Measurements from ENCODE around the gene LRRC55.
"Not testable (repeated sequence)": the region's sequence is repeated elsewhere in the genome, so short reads cannot be mapped to it uniquely, and the experiment has no call there.

LRRC55 gene

DNA sequence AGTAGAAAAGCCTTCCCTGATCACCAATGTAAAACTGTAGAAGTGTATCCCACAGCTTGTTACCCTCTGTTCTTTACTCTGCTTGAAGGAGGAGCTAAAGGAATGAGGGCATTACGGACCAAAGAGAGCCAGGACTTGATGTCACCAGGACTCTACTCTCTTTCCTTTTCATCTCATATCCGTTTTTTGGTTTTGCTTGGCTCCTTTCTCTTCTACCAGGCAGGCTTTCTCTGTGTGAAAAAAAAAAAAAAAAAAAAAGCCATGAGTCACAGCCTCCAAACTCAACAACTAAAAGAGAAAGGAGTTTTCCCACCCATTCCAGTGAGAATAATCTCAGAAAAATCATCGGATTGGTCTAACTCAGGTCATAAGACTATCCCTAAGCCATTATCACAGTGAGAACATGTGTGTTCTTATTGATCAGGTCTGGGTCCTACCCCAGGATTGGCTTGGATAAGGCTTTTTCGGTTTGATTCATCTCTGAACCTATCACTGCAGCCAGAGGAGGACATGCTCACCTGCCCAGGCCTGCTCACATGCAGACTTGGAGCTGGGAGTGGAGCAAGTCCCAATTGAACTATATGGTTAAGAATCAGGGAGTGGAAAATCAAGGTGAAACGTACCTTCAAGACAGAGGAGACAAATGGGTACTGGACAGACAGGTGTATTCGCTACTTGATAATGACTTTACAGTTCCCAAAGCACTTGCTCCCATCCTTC lies 19.4 kb upstream of the LRRC55 start:
- no peak for DNase-seq

DNA sequence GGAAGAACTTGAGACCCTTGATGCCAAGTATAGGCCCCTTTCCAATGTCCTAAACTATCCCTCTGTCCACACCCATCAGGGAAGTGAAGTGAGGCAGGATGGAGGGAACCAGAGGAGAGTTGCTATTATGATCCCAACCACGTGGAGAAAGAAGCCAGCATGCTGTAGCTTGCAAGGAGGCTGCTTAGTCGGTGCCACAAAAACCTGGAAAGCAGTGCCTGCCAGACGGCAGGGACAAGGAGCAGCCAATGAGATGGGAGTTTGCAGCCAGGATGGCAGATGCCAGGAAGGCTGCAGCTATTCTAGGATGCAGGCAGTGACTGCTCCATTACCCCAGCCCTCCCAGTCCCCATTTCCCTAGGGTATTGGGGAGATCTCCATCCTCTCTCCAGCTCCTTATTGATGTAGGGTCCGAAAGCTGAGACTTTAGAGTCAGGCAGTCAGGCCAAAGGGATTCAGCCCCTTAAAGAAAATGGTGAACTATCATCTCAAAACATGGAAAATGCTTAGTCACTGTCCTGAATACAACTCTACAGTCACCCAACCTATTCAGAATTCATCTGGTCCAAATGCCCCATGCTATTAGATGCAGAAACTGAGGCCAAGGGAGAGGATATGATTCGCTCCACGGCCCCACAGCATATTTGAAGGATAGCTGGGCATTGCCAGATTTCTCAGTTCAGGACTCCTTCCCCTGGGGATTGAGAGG lies 18.4 kb upstream of the LRRC55 start:
- no peak for DNase-seq

DNA sequence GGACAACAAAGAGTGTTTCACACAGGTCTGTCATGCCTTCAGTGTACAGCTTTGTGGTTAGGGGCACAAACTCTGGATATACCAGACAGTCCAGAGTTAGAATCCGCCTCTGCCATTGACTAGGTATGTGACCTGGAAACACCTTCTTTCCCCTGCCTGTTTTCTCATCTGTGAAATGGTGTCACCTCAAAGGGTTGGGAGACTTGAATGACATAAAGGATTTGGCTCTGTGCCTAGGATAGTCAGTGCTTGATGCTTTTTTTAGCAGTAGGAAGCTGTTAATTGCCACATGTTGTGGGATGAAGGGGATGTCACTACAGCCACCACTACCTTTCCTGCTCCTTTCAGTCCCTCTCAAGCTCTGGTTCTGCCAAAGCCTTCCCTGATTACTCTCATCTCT lies 17.4 kb upstream of the LRRC55 start:
- DNase-seq, result no peak

DNA sequence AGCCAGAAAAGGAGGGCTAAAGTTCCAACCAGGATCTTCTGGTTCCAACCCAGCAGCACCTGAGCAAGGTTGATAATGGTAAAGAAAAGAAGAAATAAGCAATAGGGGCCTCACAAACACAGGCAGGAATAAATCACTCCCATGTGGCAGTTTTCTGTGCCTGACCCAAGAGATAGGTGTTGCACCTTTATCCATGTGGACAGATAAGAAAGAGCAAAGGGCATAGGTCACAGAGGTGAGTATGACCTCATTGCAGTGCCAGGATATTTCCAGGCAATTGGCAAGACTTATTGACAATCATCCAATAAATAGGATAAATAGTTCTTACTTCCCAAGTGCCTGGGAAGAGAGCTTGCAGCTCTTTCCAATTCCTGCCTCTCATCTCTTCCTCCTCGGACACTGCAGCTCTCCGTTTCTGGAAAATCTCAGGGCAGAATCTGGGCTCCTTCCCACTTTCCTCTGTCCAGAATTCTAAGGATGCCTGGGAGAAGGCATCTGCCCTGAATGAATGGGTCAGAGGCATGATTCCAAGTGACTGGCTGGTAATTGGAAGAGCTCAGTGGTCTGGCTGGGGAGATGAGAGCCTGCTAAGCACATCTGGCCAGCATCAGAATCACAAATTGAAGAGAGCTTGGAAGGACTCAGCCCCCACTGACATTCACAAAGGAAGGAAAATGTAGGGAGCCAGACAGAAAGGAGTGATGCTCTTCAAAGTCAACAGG lies 14.5 kb upstream of the LRRC55 start:
- DNase-seq, result no peak

DNA sequence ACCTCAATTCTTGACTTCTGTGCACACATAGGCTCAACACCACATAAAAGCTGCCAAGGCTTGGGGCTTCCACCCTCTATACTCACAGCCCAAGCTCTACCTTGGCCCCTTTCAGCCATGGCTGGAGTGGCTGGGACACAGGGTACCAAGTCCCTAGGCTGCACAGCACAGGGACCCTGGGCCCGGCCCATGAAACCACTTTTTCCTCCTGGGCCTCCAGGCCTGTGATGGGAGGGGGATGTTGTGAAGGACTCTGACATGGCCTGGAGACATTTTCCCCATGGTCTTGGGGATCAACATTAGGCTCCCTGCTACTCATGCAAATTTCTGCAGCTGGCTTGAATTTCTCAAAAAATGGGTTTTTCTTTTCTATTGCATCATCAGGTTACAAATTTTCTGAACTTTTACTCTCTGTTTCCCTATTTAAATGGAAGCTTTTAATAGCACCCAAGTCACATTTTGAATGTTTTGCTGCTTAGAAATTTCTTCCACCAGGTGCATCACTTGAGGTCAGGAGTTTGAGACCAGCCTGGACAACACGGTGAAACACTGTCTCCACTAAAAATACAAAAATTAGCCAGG lies 11.9 kb upstream of the LRRC55 start:
- DNase-seq, result not testable (repeated sequence)

DNA sequence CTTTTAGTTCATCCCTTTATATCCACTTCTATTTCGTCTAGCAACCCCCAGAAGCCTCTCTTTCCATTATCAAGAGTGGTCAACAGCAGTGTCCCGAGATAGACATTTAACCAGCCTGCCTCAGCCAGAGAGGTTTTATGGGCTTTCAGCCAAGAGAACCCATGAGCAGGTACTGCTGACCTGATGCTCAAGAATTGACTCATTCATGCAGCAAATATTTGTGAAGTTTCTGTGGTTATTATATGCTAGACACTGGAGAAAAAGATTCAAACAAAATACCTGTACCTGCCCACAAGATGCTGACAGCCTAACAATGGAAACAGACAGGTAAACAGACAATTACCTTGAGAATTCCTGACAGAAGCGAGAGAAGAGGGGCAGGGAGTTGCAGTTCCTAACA lies 9.7 kb upstream of the LRRC55 start:
- no peak for DNase-seq

DNA sequence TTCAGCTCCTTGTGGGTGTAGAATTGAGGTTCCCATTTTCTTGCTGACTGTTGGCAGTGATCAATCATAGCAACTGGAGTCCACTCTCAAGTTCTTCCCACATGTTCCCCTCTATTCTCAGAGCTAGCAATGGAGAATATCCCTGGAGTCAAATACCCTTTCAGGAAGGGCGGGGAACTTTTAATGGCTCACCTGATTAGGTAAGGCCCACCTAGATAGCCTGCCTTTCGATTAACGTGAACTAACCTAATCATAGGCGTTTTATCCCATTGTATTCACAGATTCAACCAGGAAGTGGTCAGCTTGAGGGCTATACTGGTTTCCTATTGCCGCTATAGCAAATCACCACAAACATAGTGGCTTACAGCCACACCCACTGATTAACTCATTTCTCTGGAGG lies 7.1 kb upstream of the LRRC55 start:
- DNase-seq, result no peak

DNA sequence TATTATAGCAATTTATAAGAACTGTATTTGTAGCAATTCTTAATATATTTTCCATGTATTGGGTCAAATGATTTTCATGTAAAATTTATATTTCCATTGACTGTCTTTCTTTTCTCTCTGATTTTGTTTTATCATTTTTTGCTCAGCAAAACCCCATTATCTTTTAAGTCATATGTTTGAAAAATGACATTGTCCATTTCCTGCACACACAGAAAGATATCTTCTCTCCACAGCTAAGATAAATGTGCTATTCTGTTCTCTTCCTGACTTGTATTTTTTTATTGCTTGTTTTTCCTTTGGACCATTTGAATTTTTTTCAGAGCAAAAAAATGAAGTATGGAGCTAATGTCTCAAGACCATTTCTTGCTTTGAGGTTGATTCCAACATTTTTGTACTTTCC lies 6.3 kb upstream of the LRRC55 start:
- DNase-seq, result no peak

DNA sequence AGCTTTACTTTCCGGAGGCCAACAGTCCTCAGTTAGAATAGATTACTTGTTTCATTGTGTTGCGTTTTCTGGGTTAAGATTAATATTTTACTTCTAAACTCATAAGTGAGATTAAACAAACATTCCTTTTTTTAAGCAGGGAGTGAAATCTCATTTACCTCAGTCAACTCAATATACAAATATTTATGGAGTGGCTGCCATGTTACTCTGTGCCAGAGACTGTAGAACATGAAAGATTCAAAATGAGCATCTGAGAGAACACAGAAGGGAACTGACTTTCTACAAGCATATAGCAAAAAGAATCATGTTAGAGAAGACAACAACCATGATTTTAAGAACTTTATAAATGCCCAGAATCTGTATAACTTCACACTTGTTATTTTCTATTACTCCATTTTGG lies 3.4 kb upstream of the LRRC55 start:
- DNase-seq, result no peak

DNA sequence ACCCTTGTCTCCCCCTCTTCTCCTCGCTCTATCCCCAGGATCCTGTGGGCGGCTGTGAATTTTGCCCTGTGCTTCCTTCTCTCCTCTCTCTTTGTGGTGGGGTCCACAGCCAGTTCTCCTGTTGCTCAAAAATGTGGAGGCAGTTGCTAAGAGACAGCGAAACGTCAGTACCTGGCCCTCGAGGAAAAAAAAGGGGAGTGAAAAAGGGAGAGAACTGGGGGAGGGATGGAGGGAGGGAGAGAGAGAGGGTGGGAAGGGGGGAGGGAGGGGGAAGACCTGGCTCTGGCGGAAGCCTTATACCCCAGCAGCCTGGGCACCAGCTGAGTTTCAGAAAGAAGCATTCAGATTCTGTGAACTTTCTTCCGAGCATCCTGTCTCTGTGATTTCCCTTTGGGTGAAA lies 2.1 kb upstream of the LRRC55 start:
- no peak for DNase-seq

DNA sequence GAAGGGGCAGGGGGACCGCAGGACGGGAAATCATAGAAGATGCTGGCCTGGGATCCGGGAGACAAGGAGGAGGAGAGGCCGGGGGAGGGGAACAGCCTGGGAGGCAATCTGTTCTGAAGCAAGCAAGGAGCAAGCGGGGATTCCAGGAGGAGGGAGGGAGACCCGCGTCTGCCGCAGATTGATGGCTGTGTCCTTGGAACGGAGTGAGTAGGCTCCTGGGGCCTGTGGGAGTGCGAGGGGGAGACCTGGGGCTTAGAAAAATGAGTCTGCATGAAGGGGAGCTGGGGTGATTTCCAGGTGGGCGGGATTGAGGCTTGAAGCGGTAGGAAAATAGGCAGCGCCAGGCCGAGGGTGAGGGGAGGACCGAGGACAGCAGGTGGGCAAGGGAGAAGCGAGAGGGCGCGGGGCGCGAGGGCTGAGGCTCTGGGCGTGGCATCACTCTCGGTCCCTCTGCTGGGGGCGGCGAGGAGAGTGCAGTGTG lies 1.6 kb upstream of the LRRC55 start:
- DNase-seq, result no peak

DNA sequence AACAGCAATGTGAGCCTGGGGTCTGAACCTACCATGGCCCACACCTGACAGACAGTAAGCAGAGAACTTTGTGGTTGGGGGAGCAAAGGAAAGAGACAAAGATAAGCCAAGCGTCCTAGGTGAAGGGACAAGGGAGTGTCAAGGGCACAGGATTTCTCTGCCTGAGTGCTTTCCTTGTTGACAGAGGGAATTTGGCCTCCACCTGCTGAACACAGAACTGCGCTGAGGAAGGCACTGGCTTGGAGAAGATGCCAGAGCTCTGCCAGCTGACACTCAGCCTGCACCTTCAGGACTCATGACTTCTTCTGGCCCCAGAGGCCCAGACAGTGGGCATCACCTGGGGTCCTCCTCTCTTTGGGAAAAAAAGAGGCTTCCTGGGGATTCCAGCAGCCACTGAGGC lies 789 bp upstream of the LRRC55 start:
- DNase-seq, result no peak

DNA sequence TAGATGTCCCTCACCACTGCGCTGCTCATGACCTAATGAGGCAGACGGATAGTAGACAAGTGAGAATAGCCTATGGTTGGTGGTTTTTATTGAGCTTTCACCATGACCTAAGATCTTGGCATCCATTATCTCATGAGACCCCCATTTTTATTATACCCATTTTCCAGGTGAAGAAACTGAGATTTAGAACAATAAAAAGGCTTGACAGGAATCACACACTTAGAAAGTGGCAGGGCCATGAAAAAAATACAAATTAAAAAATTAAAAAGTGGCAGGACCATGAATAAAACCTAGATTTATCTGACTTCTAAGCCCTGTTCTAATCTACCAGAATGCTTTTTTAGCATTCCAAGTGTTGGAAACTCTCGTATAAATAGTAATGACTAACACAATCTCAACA lies 1.1 kb downstream of the LRRC55 start:
- DNase-seq, result no peak

DNA sequence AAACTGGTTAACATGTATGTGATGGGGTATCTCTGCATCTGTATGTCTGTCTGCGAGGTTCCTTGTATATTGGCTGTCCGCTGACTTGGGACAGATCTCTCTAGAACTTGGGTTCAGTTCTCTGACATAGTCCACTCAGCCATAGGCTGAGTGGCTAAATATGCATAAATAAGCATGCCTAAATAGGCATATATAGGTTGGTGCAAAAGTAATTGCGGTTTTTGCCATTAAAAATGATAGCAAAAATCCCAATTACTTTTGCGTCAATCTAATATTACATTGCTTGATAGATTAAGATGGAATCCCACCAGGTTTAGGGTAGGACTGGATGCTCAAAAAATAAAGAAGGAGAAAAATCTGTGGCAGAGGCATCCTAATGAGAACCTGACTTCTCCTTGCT lies 8.8 kb downstream of the LRRC55 start:
- DNase-seq, result no peak

DNA sequence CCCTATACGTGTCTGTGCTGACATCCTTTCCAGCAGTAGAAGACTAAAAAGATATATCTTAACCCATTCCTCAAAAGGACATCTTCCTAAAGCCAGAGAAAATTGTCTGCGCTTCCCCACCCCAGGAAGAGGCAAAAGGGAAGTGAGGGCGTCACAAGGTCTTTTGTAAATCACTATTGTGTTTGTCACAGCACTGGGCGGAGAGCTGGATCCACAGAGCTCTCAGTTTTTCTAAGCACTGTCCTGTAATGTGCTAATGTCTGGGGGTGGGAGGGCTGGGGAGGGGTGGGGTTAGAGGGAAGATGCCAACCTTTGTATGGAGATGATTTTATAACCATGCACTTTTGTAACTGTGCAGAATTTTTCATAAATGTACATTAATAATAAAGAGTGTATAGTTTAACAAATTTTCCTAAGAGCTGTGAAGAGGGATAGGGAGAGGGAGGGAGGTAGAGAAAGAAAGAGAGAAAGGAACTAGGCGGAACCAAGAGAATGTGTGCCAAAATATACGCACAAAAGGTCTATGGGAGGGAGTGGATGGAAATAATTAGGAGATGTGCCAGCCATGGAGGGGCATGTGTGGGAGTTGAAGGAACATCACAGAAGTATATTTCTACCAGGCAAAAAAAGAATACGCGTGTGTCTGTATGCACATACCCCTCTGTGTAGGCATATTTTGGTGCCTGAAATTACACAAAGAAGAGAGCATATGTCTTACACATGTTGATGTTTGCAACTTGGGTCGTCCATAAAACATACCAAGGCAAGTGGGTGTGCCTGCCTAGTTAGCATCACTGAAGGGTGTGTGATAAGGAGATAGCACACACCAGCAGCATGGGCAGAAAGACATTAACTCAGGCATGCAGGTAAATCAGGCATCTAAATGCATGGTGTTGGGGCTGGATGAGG lies 9.8 kb downstream of the LRRC55 start:
- no peak for DNase-seq

DNA sequence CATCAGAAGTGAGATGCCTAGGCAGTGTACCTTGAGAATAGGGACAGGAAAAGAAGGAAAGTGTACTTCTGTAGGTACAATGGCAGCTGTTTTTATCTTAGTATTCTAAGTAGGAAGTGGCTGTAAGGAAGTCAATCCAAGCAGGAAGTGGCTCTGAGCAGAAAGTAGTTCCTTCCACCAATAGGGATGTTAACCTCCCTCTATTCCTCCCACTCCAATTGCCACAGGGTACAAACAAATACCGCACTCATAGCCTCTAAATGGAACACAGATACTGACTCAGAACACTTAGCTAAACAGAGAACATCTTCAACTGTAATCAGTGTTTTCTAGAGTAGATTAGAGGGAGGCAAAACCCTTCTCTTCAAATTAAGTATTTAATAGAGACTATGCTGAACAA lies 10.6 kb downstream of the LRRC55 start:
- no peak for DNase-seq

DNA sequence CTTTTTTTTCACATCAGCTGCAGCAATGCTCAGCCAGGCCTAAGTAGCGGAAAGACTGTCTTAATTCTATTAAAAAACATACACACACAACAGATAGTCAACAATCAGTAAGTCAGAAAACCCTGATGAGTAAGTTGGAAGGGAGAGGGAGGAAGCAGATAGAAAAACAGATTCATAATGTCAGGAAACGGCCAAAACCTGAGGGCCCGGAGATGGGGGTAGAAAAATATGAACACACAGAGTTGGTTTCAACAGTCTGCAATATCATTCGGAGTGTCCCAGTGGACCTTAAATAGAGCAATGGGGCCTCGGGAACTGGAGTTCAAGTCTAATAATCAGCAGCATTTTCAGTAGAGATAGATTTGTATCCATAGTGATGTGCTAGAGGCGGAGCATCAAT lies 14.8 kb downstream of the LRRC55 start:
- DNase-seq, result no peak

DNA sequence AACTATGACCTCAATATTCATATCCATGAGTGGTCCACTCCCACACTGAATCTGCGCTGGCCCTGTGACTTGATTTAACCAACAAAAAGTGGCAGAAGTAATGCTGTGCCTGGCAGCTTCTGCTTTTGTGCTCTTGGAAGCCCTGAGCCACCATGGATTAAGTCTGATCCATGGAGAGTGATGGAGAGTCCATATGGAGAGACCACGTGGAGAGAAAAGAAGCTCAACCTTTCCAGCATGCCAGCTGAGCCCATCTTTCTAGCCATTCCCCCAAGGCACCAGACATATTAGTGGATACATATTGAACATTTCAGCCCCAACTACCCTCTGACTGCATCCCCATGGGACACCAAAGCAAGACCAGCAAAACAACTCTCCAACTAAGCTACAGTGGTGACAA lies 16.0 kb downstream of the LRRC55 start:
- no peak for DNase-seq

DNA sequence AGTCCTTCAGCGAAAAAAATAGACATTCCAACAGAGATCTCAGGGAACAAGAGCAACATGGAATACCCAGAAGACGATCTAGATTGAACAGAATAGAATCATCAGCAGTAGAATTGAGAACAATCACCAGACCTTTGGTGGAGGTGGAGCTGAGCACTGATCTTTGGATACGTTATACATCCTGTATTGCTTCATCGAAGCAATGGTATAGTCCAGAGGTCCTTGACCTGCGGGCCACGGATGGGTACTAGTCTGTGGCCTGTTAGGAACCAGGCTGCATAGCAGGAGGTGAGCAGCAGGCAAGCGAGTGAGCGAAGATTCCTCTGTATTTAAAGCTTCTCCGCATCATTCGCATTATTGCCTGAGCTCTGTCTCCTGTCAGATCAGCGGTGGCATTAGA lies 17.6 kb downstream of the LRRC55 start:
- DNase-seq, result no peak

DNA sequence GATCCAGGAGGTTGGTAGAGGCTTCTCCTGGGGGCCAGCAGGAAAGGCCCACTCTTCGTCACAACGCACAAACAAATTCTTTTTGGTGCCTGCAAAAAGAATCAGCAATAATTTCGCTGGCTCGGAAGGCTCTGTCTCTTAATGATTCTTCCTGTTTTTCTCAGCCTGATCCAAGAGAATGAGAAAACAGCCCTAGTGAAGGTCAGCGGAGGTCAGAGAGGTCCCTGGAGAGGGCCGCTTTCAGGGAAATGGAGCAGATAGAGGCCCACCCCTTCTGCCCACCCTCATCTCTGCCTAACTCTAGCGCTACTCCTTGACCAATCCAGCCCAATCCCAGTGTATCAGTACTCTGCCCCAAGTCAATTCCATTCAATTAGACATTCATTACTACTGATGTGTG lies 19.2 kb downstream of the LRRC55 start:
- no peak for DNase-seq

DNA sequence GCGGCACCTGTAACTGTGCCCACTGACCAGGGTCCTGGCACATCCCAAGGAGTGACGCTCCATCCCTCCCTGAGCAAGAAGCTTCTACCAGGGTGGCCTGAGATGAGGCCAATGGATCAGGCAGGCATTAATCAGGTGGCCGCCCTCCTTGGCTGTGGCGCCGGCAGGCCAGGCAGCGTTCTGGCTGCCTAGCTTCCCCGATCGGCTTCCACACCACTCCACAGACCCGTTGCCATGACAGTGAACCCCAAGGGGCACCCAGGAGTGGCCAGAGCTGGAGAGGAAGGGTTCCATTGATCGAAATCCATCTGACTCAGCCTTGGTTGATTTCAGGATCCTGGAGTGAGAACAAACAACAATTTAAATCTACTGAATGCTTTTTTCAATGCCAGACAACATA lies 20.5 kb downstream of the LRRC55 start:
- no peak for DNase-seq

DNA sequence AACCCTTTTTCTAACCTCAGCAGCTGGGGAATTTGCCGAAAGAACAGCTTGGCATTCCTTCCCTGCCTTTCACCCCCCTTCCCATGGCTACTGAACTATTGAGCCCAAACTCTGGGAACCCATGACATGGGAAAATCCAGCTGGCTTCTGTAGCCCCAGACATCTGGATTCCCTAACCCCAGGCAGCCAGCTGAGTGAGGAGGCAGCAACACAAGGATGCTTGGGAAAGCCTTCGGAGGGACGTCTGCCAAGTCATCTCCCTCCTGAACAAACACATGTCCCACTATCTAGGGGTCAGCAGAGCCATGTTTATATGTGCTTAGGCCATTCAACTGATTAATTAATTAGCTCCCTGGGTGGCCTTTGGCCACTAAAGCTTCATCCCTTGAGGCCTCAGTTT lies 21.6 kb downstream of the LRRC55 start:
- no peak for DNase-seq
